ENCODE measurements around the gene EXOC4. TPM values are rescaled to one million over a fixed set of nuclear protein-coding genes. Genes with fewer than 3 reads are reported as not detected.

EXOC4 gene
- total RNA-seq, 1 experiment from 2014 or later: 75.8 TPM

- Mint-ChIP-seq H3K27ac (no peak overlapping the region), H3K4me3 (no peak overlapping the region), H3K9me3 (peaks cover 13 to 24% of the 10 kb centered on the region in 2 experiments), H3K4me1 (peaks cover 0 to 6% of the 10 kb centered on the region in 2 experiments; a peak in 1 of 4 replicates), H3K36me3 (ENCODE audit: insufficient read depth in 1 of 3, low read depth in 3 of 3) (peaks cover 10 to 20% (median 14%) of the 10 kb centered on the region in 3 experiments), H3K27me3 (ENCODE audit: low read depth) (no peaks in the 10 kb centered on the region)
- no peak overlapping the region for H4K5ac ChIP-seq (ENCODE audit: insufficient read length, low read depth, low read length)
- H3K23ac ChIP-seq (ENCODE audit: insufficient read length, low read depth, low read length): no peak overlapping the region
- no peak for DNase-seq
- H3K18ac ChIP-seq (ENCODE audit: insufficient read length, low read depth, low read length): no peak overlapping the region
- H4K8ac ChIP-seq (replicated peaks; ENCODE audit: insufficient read length, low read depth, low read length): no peak overlapping the region
- no peaks in the 10 kb centered on the region for H3K23me2 ChIP-seq (ENCODE audit: insufficient read length, low read depth, low read length, poor library complexity, severe bottlenecking)
- H2BK20ac ChIP-seq (ENCODE audit: low read depth, low read length, poor library complexity, severe bottlenecking): no peak overlapping the region
- H4K20me1 ChIP-seq (ENCODE audit: control insufficient read depth, insufficient read depth, insufficient read length): no peaks in the 10 kb centered on the region
- no peak overlapping the region for H3K4ac ChIP-seq (ENCODE audit: low read depth, low read length)
- no peak overlapping the region for H2AK5ac ChIP-seq (ENCODE audit: insufficient read length, low read length)
- no peaks in the 10 kb centered on the region for H3K79me1 ChIP-seq (ENCODE audit: insufficient read depth, low read depth, low read length, poor library complexity, severe bottlenecking)
- no CpG with 5 or more reads among the region's 3 CpGs for WGBS (ENCODE audit: extremely low coverage, insufficient read length, low lambda C conversion rate)
- H2BK12ac ChIP-seq (ENCODE audit: insufficient read length, low read depth, low read length): no peak overlapping the region
- H3K79me2 ChIP-seq (ENCODE audit: insufficient read depth, low read length): no peaks in the 10 kb centered on the region
- no peak overlapping the region for H3T11ph ChIP-seq (ENCODE audit: low read length)
- no peak overlapping the region for H3K4me2 ChIP-seq (ENCODE audit: insufficient read depth, insufficient read length, low read length)
- no peaks in the 10 kb centered on the region for H3K4me1 ChIP-seq (ENCODE audit: insufficient read depth, low read length)
- H4K91ac ChIP-seq (ENCODE audit: insufficient read length, low read depth, low read length): no peak overlapping the region
- TF ChIP-seq CTCF (conservative IDR thresholded peaks at IDR 0.05): no peak
- H3K27me3 ChIP-seq (ENCODE audit: insufficient read depth, low read length): no peaks in the 10 kb centered on the region
- no peak overlapping the region for H2AFZ ChIP-seq (ENCODE audit: low read length)
- H2BK5ac ChIP-seq (ENCODE audit: insufficient read length, low read length): no peak overlapping the region
- no peak overlapping the region for H3K14ac ChIP-seq (ENCODE audit: insufficient read depth, low read length)
- no peaks in the 10 kb centered on the region for H3K9me3 ChIP-seq (ENCODE audit: control insufficient read depth, low read depth, low read length)
- H3K9ac ChIP-seq (ENCODE audit: extremely low read depth, insufficient read length, low read length): no peak overlapping the region
- no peak overlapping the region for H2BK15ac ChIP-seq (ENCODE audit: low read depth, low read length)
- H3K27ac ChIP-seq (ENCODE audit: insufficient read length, low read depth, low read length): no peak overlapping the region
- H2BK120ac ChIP-seq (ENCODE audit: low read depth, low read length, poor library complexity, severe bottlenecking): no peak overlapping the region
- H3K56ac ChIP-seq (ENCODE audit: insufficient read length, low read depth, low read length): no peak overlapping the region
Observed at GRCh38 chr7:133961724-133962123, 708.8 kb downstream of the EXOC4 start.
